ENCODE measurements around the gene LRRC61.

The LRRC61 gene

DNA sequence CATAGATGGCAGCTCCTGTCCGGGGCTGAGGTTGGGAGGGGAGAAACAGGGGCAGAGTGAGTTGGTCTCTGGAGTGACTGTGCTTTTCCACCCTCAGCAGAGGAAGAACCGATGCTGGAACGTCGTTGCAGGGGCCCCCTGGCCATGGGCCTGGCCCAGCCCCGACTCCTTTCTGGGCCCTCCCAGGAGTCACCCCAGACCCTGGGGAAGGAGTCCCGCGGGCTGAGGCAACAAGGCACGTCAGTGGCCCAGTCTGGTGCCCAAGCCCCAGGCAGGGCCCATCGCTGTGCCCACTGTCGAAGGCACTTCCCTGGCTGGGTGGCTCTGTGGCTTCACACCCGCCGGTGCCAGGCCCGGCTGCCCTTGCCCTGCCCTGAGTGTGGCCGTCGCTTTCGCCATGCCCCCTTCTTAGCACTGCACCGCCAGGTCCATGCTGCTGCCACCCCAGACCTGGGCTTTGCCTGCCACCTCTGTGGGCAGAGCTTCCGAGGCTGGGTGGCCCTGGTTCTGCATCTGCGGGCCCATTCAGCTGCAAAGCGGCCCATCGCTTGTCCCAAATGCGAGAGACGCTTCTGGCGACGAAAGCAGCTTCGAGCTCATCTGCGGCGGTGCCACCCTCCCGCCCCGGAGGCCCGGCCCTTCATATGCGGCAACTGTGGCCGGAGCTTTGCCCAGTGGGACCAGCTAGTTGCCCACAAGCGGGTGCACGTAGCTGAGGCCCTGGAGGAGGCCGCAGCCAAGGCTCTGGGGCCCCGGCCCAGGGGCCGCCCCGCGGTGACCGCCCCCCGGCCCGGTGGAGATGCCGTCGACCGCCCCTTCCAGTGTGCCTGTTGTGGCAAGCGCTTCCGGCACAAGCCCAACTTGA lies 48.2 kb downstream of the LRRC61 start:
- Histone ChIP-seq H2AFZ (no peak overlapping the region), H3K36me3 (ENCODE audit: control insufficient read depth, insufficient read depth, low read length) (no peaks in the 10 kb centered on the region), H3K79me2 (peaks cover 23% of the 10 kb centered on the region), H3K27me3 (ENCODE audit: control insufficient read depth, insufficient read depth, low read length) (no peaks in the 10 kb centered on the region), H3K4me3 (ENCODE audit: low read depth, low read length) (no peak overlapping the region), H3K4me1 (peaks cover 15% of the 10 kb centered on the region), H3K27ac (no peak overlapping the region), H3K9ac (no peak overlapping the region), H3K4me2 (ENCODE audit: low read length) (no peak overlapping the region), H3K9me3 (ENCODE audit: control insufficient read depth, low read length) (no peaks in the 10 kb centered on the region)
- TF ChIP-seq, protein P1, sequence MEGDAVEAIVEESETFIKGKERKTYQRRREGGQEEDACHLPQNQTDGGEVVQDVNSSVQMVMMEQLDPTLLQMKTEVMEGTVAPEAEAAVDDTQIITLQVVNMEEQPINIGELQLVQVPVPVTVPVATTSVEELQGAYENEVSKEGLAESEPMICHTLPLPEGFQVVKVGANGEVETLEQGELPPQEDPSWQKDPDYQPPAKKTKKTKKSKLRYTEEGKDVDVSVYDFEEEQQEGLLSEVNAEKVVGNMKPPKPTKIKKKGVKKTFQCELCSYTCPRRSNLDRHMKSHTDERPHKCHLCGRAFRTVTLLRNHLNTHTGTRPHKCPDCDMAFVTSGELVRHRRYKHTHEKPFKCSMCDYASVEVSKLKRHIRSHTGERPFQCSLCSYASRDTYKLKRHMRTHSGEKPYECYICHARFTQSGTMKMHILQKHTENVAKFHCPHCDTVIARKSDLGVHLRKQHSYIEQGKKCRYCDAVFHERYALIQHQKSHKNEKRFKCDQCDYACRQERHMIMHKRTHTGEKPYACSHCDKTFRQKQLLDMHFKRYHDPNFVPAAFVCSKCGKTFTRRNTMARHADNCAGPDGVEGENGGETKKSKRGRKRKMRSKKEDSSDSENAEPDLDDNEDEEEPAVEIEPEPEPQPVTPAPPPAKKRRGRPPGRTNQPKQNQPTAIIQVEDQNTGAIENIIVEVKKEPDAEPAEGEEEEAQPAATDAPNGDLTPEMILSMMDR (IDR thresholded peaks at IDR 0.05), result no peak

DNA sequence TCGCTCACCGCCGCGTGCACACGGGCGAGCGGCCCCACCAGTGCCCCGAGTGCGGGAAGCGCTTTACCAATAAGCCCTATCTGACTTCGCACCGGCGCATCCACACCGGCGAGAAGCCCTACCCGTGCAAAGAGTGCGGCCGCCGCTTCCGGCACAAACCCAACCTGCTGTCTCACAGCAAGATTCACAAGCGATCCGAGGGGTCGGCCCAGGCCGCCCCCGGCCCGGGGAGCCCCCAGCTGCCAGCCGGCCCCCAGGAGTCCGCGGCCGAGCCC lies 48.8 kb downstream of the LRRC61 start:
- Histone ChIP-seq H3K4me1 (peaks cover 15% of the 10 kb centered on the region), H3K36me3 (ENCODE audit: control insufficient read depth, insufficient read depth, low read length) (no peaks in the 10 kb centered on the region), H3K27me3 (ENCODE audit: control insufficient read depth, insufficient read depth, low read length) (no peaks in the 10 kb centered on the region), H3K9ac (no peak overlapping the region), H3K4me3 (ENCODE audit: low read depth, low read length) (no peak overlapping the region), H3K27ac (no peak overlapping the region), H3K9me3 (ENCODE audit: control insufficient read depth, low read length) (no peaks in the 10 kb centered on the region), H3K4me2 (ENCODE audit: low read length) (no peak overlapping the region), H2AFZ (no peak overlapping the region), H3K79me2 (peaks cover 23% of the 10 kb centered on the region)
- TF ChIP-seq, protein P1 (IDR thresholded peaks at IDR 0.05), result no peak

DNA sequence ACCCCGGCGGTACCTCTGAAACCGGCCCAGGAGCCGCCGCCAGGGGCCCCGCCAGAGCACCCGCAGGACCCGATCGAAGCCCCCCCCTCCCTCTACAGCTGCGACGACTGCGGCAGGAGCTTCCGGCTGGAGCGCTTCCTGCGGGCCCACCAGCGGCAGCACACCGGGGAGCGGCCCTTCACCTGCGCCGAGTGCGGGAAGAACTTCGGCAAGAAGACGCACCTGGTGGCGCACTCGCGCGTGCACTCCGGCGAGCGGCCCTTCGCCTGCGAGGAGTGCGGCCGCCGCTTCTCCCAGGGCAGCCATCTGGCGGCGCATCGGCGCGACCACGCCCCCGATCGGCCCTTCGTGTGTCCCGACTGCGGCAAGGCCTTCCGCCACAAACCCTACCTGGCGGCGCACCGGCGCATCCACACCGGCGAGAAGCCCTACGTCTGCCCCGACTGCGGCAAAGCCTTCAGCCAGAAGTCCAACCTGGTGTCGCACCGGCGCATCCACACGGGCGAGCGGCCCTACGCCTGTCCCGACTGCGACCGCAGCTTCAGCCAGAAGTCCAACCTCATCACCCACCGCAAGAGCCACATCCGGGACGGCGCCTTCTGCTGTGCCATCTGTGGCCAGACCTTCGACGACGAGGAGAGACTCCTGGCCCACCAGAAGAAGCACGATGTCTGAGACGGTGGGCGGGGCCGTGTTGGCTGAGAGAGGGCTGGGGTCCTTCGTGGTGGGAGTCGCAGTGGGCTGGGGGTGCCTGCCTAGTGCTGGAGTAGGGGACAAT lies 49.3 kb downstream of the LRRC61 start:
- Histone ChIP-seq H3K79me2 (peaks cover 23% of the 10 kb centered on the region), H3K9ac (no peak overlapping the region), H3K27me3 (ENCODE audit: control insufficient read depth, insufficient read depth, low read length) (no peaks in the 10 kb centered on the region), H2AFZ (no peak overlapping the region), H3K9me3 (ENCODE audit: control insufficient read depth, low read length) (no peaks in the 10 kb centered on the region), H3K36me3 (ENCODE audit: control insufficient read depth, insufficient read depth, low read length) (no peaks in the 10 kb centered on the region), H3K4me1 (peaks cover 15% of the 10 kb centered on the region), H3K27ac (no peak overlapping the region), H3K4me3 (ENCODE audit: low read depth, low read length) (no peak overlapping the region), H3K4me2 (ENCODE audit: low read length) (peak overlapping the region; percentile 54)
- TF ChIP-seq, protein P1 (IDR thresholded peaks at IDR 0.05), result no peak

DNA sequence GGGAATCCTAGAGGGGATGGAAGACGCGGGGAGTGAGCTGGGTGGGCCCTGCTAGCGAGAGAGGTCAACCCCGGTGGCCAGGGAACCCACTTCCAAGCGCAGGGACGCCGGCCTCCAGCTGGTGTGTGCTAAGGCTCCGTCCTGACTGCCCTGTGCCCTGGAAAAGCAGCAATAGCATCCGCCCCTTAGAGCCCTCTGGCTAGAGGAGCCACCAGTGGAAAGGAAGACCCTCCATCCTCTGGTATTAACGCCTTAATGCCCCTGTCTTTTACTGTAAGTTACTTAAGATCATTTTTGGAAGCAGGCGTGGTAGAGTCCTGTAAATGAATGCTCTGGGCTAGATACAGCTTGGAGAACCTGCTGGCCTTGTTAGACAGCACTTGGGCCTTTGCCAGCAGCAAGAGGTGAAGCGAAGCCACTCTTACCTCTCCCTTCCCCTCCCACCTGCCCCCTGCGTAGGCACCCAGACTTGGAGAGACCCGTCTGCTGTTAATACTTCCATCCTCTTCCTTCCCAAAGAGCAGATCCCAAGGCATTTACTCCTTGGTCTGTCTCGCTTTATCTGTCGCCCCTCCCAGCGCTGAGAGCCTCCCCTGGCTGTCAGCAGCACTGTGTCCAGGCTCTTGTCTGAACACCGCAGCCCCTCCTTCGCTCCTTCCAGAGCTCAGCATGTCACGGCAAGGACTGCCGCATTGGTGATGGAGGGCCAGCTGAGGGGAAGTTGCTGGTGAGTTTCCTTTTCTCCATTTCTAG lies 50.1 kb downstream of the LRRC61 start:
- TF ChIP-seq, protein P1 (IDR thresholded peaks at IDR 0.05), result no peak
- Histone ChIP-seq H3K36me3 (ENCODE audit: control insufficient read depth, insufficient read depth, low read length) (no peaks in the 10 kb centered on the region), H3K27me3 (ENCODE audit: control insufficient read depth, insufficient read depth, low read length) (no peaks in the 10 kb centered on the region), H3K27ac (no peak overlapping the region), H2AFZ (no peak overlapping the region), H3K9me3 (ENCODE audit: control insufficient read depth, low read length) (no peaks in the 10 kb centered on the region), H3K4me2 (ENCODE audit: low read length) (peak overlapping the region; percentile 54), H3K4me1 (peaks cover 12% of the 10 kb centered on the region), H3K4me3 (ENCODE audit: low read depth, low read length) (no peak overlapping the region), H3K9ac (no peak overlapping the region), H3K79me2 (peaks cover 23% of the 10 kb centered on the region)
